NCI-H146 treated with DMSO at 0.1 percent for 48 hours (cell line): ENCODE data around the gene CASP1.
"Not testable (repeated sequence)": the region's sequence is repeated elsewhere in the genome, so short reads cannot be mapped to it uniquely, and the experiment has no call there.

Experiments
- DNase-seq: peaks from one replicate; lab custom pipeline; 2025; ENCODE audit not compliant: unreplicated experiment; lab: John Stamatoyannopoulos, UW

The CASP1 gene

GRCh38 chr11:105034813-105035620, at the start of gene CASP1:
Gene CASP1, minus strand, starts transcription at chr11:105035144. Its CDS starts 31 bp downstream, at chr11:105035113.
- DNase-seq = no peak

DNA sequence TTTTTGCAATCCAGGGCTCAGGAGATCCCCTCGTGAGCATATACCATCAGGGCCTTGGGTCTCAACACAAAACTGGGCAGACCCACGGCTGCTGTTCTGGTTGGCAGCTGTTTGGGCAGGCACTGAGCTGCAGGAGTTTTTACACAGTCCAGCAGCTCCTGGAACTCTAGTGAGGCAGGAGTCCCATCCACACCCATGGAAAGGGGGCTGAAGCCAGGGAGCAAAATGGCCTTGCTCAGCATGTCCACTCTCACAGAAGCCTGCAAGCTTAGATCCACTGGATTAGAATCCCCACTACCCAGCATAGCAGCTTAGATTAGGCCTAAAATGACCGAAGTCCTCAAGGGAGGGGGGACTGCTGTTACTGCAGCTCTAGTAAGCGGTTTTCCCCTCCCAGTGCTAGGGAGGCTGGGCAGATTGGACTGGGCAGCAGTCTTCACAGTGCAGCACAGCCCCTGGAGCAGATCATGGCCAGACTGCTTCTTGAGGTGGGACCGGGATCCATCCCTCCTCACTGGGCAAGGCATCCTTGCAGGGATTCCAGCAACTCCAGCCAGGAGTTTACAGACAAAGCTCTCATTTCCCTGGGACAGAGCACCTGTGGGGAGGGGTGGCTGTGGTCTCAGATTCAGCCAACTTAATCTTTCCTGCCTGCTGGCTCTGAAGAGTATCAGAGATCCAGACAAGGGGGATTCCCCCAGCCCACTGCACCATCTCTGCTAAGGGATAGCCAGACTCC, 46.6 kb upstream of the CASP1 start:
- no peak for DNase-seq

DNA sequence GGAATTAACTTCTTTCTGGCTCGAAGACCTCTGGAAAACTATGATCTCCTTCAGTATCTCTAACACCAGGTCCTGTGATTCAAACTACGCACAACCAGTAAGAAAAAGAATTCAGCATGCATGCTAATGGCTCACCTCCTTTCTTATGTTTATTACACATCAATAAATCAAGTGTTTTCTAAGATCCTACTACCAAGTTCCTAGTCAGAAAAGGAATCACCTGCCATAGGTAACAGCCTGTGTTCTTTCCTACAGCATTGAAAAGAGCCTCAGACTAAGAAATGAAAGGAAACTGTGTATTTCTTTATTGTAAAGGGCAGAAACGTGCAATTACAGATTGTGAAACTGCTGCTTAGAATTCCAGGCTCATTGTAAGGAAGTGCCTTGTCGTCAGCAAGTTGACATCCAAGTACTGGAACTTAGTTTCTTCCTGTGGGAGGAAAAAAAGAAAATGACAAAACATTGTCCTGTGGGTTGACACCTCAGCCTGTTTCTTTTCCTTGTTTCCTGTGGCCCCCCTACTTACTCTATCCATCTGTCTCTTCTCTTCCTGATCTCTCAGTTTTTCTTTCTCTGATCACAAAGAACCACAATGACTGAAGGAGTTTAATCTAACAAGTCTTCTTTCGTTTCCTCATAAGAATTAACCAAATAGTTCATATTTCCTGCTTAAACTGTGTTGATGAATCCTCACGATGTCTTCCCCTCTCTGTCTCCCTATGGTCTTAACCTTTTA, 45.4 kb upstream of the CASP1 start:
- DNase-seq = not testable (repeated sequence)

DNA sequence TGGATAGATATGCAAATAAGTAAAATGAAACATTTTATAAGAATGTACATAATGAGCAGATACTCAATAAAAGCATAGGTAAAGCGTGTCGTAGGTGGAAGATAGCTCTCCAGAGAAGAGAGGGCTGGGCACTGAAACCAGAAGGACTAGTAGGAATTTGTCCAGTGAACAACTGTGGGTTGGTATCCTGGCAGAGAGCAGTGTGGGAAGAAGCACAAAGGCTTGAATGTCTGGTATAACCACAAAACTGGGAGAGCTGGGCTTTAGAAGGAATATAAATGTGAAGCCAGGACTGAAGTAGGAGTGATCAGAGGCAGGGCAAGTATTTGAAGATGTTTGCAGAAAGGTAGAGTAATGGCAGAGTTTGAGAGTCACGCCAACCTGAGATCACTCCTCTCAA, 43.3 kb upstream of the CASP1 start:
- DNase-seq = no peak

DNA sequence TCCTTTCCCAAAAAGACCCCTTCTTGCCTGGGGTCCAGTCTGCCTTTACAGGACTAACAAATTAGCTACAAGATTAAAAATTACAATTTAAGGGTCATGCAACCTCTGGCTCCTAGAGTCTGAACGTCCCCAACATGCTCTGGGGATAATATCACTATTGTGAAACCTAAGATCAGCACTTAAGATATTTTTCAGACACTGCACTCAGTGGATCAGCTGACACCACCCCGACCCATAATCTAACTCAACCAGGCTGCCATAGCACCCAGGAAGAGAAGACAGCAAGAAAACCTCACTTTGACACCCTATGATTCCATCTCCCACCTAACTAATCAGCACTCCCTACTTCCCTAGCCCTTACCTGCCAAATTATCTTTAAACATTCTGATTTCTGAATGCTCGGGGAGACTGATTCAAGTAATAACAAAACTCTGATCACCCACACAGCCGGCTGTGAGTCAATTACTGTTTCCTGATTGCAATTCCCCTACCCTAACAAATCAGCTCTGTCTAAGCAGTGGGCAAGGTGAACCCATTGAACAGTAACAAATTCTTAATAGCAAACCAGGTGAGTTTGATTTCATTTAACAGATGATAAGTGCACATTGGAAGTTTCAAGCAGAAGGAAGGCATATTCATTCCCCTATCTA, 42.3 kb upstream of the CASP1 start:
- DNase-seq = not testable (repeated sequence)

DNA sequence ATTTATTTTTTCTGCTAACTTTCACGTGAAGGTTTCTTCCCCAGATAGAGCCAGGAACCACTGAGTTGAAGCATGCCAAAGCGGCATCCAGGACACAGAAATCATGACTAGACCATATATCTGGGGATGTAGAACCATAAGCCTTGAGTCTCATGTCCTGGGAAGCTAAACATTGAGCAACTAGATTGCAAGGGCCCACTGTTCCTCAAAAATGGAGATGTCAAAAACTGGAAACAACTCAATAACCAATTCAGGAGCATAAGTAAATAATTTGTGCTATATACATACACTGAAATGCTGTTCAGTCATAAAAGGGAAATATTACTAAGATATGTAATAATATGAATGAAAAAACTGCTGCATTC, 39.2 kb upstream of the CASP1 start:
- DNase-seq = no peak

DNA sequence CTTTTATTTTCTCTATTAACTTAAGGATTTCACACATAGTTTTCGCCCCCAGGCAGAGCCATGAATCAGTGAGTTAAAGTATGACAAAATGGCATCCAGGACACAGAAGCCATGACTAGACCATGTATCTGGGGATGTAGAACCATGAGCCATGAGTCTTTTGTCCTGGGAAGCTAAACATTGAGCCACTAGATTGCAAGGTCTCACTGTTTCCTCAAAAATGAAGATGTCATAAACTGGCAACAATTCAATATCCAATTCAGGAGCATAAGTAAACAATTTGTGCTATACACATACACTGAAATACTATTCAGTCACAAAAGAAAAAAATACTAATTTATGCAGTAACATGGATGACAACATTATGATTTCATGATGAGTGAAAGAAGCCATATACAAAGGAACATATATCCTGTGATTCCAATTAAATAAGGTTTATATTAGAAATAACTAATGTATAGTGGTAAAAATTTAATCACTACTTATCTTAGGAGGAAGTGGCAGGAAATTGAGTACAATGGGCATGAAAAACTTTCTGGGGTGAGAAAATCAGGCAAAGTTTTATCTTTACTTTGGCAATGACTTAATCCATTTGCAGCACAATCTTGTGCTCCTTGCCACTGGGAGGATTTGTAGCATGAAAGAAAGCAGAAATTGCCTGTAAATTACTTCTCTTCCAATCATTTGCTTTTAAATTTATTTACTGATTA, 38.7 kb upstream of the CASP1 start:
- no peak for DNase-seq

- not testable (repeated sequence) for DNase-seq
These were observed 37.1 kb upstream of the CASP1 start for GRCh38 chr11:105072080-105072479.

DNA sequence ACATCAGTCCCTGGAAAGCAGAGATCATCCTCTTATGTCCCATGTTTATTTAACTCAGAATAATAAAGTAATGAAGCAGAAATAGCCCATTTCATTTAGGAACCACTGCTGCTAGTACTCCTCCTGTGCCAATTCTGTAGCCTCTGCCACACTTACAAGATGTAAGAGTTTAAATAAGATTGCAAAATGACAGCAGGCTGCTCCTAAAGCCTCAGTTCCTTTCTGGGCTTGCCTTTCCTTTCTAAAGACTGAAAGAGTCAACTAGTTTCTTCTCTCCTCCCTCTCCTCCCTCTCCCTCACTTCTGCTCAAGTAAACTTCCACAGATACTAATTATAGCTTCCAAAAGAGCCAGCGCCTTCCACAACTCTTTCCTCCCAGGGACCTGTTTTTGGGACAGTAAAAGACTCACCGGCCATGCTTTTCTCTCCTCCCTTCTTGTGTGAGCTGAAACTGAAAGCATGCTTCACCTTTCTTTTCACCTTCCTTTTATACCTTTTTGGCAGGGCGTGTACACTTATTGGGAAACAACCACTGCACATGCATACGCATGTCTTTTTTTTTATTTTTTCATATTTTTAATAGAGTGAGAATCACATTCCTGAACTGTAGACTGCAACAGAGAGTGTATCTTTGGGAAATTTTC, 36.3 kb upstream of the CASP1 start:
- DNase-seq = no peak

- no peak for DNase-seq
These were observed 35.4 kb upstream of the CASP1 start for GRCh38 chr11:105070306-105070705.

DNA sequence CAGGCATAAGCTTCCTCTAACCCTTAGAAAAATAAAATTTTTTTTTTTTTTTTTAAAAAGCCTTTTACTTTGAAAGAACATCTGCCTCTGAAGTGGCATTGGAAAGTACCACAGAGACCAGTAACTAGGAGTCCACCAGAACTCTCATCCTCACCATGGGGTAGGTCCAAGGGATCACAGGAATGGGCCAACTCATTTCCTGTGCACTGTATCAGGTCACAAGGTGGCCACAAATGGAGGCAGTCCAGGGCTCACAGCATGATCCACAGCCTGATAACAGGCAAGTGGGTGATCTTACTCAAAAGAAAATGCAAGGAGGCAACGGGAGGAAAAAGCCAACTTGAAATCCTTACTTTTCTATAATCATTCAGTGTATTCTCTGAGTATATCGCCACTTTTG, 34.8 kb upstream of the CASP1 start:
- DNase-seq = not testable (repeated sequence)

- not testable (repeated sequence) for DNase-seq
These were observed 28.4 kb upstream of the CASP1 start for GRCh38 chr11:105063245-105063941.

- no peak for DNase-seq
These were observed 22.5 kb upstream of the CASP1 start for GRCh38 chr11:105057432-105057831.

- DNase-seq = no peak
These were observed 21.5 kb upstream of the CASP1 start for GRCh38 chr11:105056446-105056845.

- no peak for DNase-seq
These were observed 20.0 kb upstream of the CASP1 start for GRCh38 chr11:105054723-105055493.

- DNase-seq = no peak
These were observed 17.5 kb upstream of the CASP1 start for GRCh38 chr11:105052487-105052886.

DNA sequence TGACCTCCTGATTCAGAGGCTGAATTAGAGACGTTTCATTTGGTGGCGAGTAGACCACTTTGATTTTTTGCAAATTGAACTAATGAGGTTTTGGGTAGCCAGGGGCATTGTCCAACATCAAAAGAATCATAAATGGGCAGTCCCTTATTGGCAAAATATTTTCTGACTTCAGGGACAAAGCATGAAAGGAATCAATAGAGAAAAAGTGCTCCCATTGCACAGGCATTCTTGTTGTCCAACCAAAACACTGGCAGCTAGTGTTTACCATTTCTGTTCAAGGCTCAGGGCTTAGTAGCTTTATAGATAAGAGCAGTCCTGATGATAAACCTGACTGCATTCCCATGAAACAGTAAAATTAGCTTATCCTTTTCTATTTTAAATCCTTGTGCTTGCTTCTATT, 16.6 kb upstream of the CASP1 start:
- no peak for DNase-seq

DNA sequence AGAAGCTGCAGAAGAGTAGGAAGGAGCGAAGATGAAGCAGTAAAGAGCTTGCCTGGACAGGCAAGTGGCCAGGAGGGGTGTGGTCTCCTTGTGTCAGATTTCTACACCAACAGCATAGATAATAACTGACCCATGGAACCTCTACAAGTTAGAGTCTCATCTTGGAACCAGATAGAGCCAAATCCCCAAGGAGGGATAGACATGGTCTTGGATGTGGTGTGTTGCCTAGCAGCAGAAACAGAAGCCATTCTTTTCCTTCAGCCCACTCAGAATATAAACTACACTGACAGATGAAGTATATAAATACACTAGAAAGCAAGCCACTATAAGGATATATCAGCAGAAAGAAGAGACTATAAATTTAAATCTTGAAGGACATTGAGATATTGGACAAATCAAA, 14.5 kb upstream of the CASP1 start:
- no peak for DNase-seq
